H9 (cell line): Measurements from ENCODE around the gene PI4KB. TPM values are rescaled to one million over a fixed set of nuclear protein-coding genes. Genes with fewer than 3 reads are reported as not detected.

Source experiments
- DNase-seq: peaks from one replicate; pipeline ENCODE4 v3.0.0-alpha.2; 2017
- H2AFZ ChIP-seq: one replicate; pipeline ENCODE4 v1.6.1; 2013; ENCODE audit warnings: mild to moderate bottlenecking, low read length, control low read depth, moderate library complexity
- H2AK5ac ChIP-seq: 2 replicates; pipeline ENCODE4 v1.6.1; 2013; ENCODE audit warnings: low read length, control low read depth, mixed read lengths; ENCODE audit not compliant: insufficient read length
- H2BK120ac ChIP-seq: one replicate; pipeline ENCODE4 v1.6.1; 2013; ENCODE audit warnings: low read depth, mild to moderate bottlenecking, low read length, control low read depth, inconsistent platforms; ENCODE audit not compliant: poor library complexity, severe bottlenecking
- H2BK12ac ChIP-seq: 2 replicates; pipeline ENCODE4 v1.6.1; 2013; ENCODE audit warnings: low read length, control low read depth, mixed read lengths, low read depth; ENCODE audit not compliant: insufficient read length
- H2BK15ac ChIP-seq: 2 replicates; pipeline ENCODE4 v1.6.1; 2013; ENCODE audit warnings: low read depth, low read length, control low read depth
- H2BK20ac ChIP-seq: one replicate; pipeline ENCODE4 v1.6.1; 2013; ENCODE audit warnings: low read depth, mild to moderate bottlenecking, low read length, control low read depth, inconsistent platforms; ENCODE audit not compliant: poor library complexity, severe bottlenecking
- H2BK5ac ChIP-seq: 2 replicates; pipeline ENCODE4 v1.6.1; 2013; ENCODE audit warnings: low read length, control low read depth, mixed read lengths; ENCODE audit not compliant: insufficient read length
- H3K14ac ChIP-seq: 2 replicates; pipeline ENCODE4 v1.6.1; 2013; ENCODE audit warnings: low read length, control low read depth; ENCODE audit not compliant: insufficient read depth
- H3K18ac ChIP-seq: 2 replicates; pipeline ENCODE4 v1.6.1; 2013; ENCODE audit warnings: low read depth, mild to moderate bottlenecking, mixed read lengths, low read length, control low read depth; ENCODE audit not compliant: insufficient read length
- H3K23ac ChIP-seq: 2 replicates; pipeline ENCODE4 v1.6.1; 2013; ENCODE audit warnings: low read length, control low read depth, mixed read lengths, low read depth; ENCODE audit not compliant: insufficient read length
- H3K23me2 ChIP-seq: 2 replicates; pipeline ENCODE4 v1.6.1; 2013; ENCODE audit warnings: low read depth, mild to moderate bottlenecking, mixed read lengths, low read length, control low read depth; ENCODE audit not compliant: insufficient read length, poor library complexity, severe bottlenecking
- H3K27ac ChIP-seq: 2 replicates; pipeline ENCODE4 v1.5.1; 2013; ENCODE audit warnings: low read length, control low read depth, mixed read lengths, low read depth; ENCODE audit not compliant: insufficient read length
- H3K27me3 ChIP-seq: 2 replicates; pipeline ENCODE4 v1.6.1; 2013; ENCODE audit warnings: low read length, control low read depth, inconsistent platforms; ENCODE audit not compliant: insufficient read depth
- H3K4ac ChIP-seq: 2 replicates; pipeline ENCODE4 v1.6.1; 2013; ENCODE audit warnings: low read depth, mild to moderate bottlenecking, control low read depth, inconsistent platforms, low read length, moderate library complexity
- H3K4me1 ChIP-seq: 2 replicates; pipeline ENCODE4 v1.6.1; 2013; ENCODE audit warnings: low read length, control low read depth, inconsistent platforms; ENCODE audit not compliant: insufficient read depth
- H3K4me2 ChIP-seq: 2 replicates; pipeline ENCODE4 v1.6.1; 2013; ENCODE audit warnings: low read length, control low read depth, mixed read lengths; ENCODE audit not compliant: insufficient read length, insufficient read depth
- H3K56ac ChIP-seq: 2 replicates; pipeline ENCODE4 v1.6.1; 2013; ENCODE audit warnings: low read depth, mild to moderate bottlenecking, mixed read lengths, low read length, control low read depth; ENCODE audit not compliant: insufficient read length
- H3K79me1 ChIP-seq: 2 replicates; pipeline ENCODE4 v1.6.1; 2013; ENCODE audit warnings: low read depth, mild to moderate bottlenecking, moderate library complexity, low read length, control low read depth, inconsistent platforms; ENCODE audit not compliant: insufficient read depth, poor library complexity, severe bottlenecking
- H3K79me2 ChIP-seq: 2 replicates; pipeline ENCODE4 v1.6.1; 2013; ENCODE audit warnings: low read length, control low read depth, inconsistent platforms; ENCODE audit not compliant: insufficient read depth
- H3K9ac ChIP-seq: 2 replicates; pipeline ENCODE4 v1.6.1; 2013; ENCODE audit warnings: low read length, control low read depth, mixed read lengths; ENCODE audit not compliant: insufficient read length; ENCODE audit errors: extremely low read depth
- H3K9me3 ChIP-seq: one replicate; pipeline ENCODE4 v1.6.1; 2013; ENCODE audit warnings: low read depth, low read length, inconsistent platforms; ENCODE audit not compliant: control insufficient read depth
- H3T11ph ChIP-seq: one replicate; pipeline ENCODE4 v1.6.1; 2013; ENCODE audit warnings: mild to moderate bottlenecking, low read length, control low read depth, inconsistent platforms
- H4K20me1 ChIP-seq: one replicate; pipeline ENCODE4 v1.6.1; 2013; ENCODE audit not compliant: control insufficient read depth, insufficient read length, insufficient read depth
- H4K5ac ChIP-seq: 2 replicates; pipeline ENCODE4 v1.6.1; 2013; ENCODE audit warnings: low read depth, mild to moderate bottlenecking, mixed read lengths, low read length, control low read depth; ENCODE audit not compliant: insufficient read length
- H4K8ac ChIP-seq: replicated peaks from 2 replicates; pipeline ENCODE4 v1.6.1; 2013; ENCODE audit warnings: low read length, control low read depth, mixed read lengths, low read depth; ENCODE audit not compliant: insufficient read length
- H4K91ac ChIP-seq: 2 replicates; pipeline ENCODE4 v1.6.1; 2013; ENCODE audit warnings: low read depth, mild to moderate bottlenecking, moderate library complexity, mixed read lengths, low read length, control low read depth; ENCODE audit not compliant: insufficient read length
- H3K27ac Mint-ChIP-seq, 3 experiments: 2 replicates in 2 of 3; 3 replicates in 1 of 3; pipeline ENCODE4 v1.8.0; 2020 to 2021; ENCODE audit warnings: mixed read lengths in 3 of 3, mild to moderate bottlenecking in 1 of 3, moderate library complexity in 1 of 3
- H3K27me3 Mint-ChIP-seq: 2 replicates; pipeline ENCODE4 v1.8.0; 2021; ENCODE audit warnings: low read depth, mild to moderate bottlenecking, moderate library complexity, mixed read lengths
- H3K36me3 Mint-ChIP-seq, 3 experiments: 2 replicates in 2 of 3; 3 replicates in 1 of 3; pipeline ENCODE4 v1.8.0; 2020 to 2021; ENCODE audit warnings: low read depth in 3 of 3, mixed read lengths in 3 of 3; ENCODE audit not compliant: insufficient read depth in 1 of 3
- H3K4me1 Mint-ChIP-seq, 2 experiments: 2 replicates each; pipeline ENCODE4 v1.8.0; 2020; ENCODE audit warnings: mixed read lengths in 2 of 2
- H3K4me3 Mint-ChIP-seq, 2 experiments: 2 replicates in 1 of 2; 3 replicates in 1 of 2; pipeline ENCODE4 v1.8.0; 2020 to 2021; ENCODE audit warnings: mild to moderate bottlenecking in 2 of 2, mixed read lengths in 2 of 2, moderate library complexity in 1 of 2
- H3K9me3 Mint-ChIP-seq, 2 experiments: 2 replicates in 1 of 2; 3 replicates in 1 of 2; pipeline ENCODE4 v1.8.0; 2020; ENCODE audit warnings: mild to moderate bottlenecking in 2 of 2, mixed read lengths in 2 of 2, moderate library complexity in 1 of 2
- CTCF ChIP-seq: fragments of 200-600 bp; sonication (generic); conservative IDR thresholded peaks from 3 replicates; pipeline ENCODE4 v1.8.0; 2021; ENCODE audit warnings: antibody characterized with exemption, mild to moderate bottlenecking
- WGBS: extraction: QIAGEN DNeasy Blood & Tissue Kit; methylation state at CpG from one replicate; pipeline ENCODE4 v1.1.7; 2013; ENCODE audit warnings: missing lambda C conversion rate, low lambda C conversion rate, mixed read lengths; ENCODE audit not compliant: insufficient read length; ENCODE audit errors: extremely low coverage; 5-methylcytosine and 5-hydroxymethylcytosine counted together
- total RNA-seq: library from RNA; stranded (reverse); gene quantifications from 2 replicates; pipeline ENCODE4 v1.2.1, GENCODE V29; 2021

PI4KB gene
- total RNA-seq, 1 experiment from 2014 or later = 39.1 TPM

DNA sequence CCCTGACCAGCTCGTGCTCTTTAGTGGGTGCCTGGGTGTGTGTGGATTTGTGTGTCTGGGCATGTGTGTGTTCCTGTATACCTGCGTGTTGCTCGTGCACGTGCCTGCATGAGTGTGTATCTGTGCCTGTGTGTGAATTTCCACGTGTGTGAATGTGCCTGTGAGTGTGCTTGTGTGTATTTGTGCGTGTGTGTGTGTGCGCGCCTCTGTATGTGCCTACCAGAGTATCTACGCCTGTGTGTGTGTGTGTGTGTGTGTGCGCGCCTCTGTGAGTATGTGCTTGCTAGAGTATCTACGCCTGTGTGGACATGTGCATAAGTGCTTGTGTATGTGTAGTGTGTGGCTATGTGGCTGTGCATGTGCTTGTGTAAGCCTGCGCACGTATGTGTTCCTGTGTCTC, 46.0 kb upstream of the PI4KB start:
- Mint-ChIP-seq H3K9me3 (no peaks in the 10 kb centered on the region; a peak in 1 of 5 replicates), H3K27me3 (no peaks in the 10 kb centered on the region), H3K27ac (no peak overlapping the region), H3K36me3 (no peaks in the 10 kb centered on the region), H3K4me3 (no peak overlapping the region), H3K4me1 (peaks cover 15 to 34% of the 10 kb centered on the region in 2 experiments)
- no peak overlapping the region; the same call in 1 of the 2 replicates for H3K14ac ChIP-seq
- H2BK120ac ChIP-seq = no peak overlapping the region
- no peak overlapping the region for H2BK15ac ChIP-seq
- TF ChIP-seq CTCF = no peak
- H3K9ac ChIP-seq = no peak overlapping the region
- no peaks in the 10 kb centered on the region for H3K27me3 ChIP-seq
- H4K8ac ChIP-seq = no peak overlapping the region
- H3K4ac ChIP-seq = no peak overlapping the region
- H2BK20ac ChIP-seq = no peak overlapping the region
- no peaks in the 10 kb centered on the region for H3K4me1 ChIP-seq
- H2BK12ac ChIP-seq = no peak overlapping the region
- DNase-seq = no peak
- H3K27ac ChIP-seq = no peak overlapping the region
- no peak overlapping the region for H4K5ac ChIP-seq
- no peaks in the 10 kb centered on the region for H3K79me2 ChIP-seq
- H4K20me1 ChIP-seq = no peaks in the 10 kb centered on the region
- H2AFZ ChIP-seq = no peak overlapping the region
- no peak overlapping the region for H2AK5ac ChIP-seq
- no peaks in the 10 kb centered on the region for H3K23me2 ChIP-seq
- no peaks in the 10 kb centered on the region for H3K9me3 ChIP-seq
- no CpG with 5 or more reads among the region's 14 CpGs for WGBS
- H3K4me2 ChIP-seq = no peak overlapping the region
- H4K91ac ChIP-seq = no peak overlapping the region
- H3K23ac ChIP-seq = no peak overlapping the region
- no peak overlapping the region for H2BK5ac ChIP-seq
- H3K56ac ChIP-seq = no peak overlapping the region
- H3T11ph ChIP-seq = no peak overlapping the region
- no peaks in the 10 kb centered on the region for H3K79me1 ChIP-seq
- H3K18ac ChIP-seq = no peak overlapping the region
